GM12878 (cell line): ENCODE results near the gene SEMA5A. TPM values are rescaled to one million over a fixed set of nuclear protein-coding genes. Genes with fewer than 3 reads are reported as not detected.

Experiments
- ATAC-seq: fragments of 200-7000 bp; cut with Tn5 transposase; 3 replicates; pipeline ENCODE4 v1.9.1; 2020; ENCODE audit warnings: mild to moderate bottlenecking, moderate library complexity
- BruUV-seq: library from RNA; stranded (reverse); fragments of 400-500 nt; replicated peaks from 2 replicates; lab custom pipeline; 2021; lab: Mats Ljungman, UMichigan
- CTCF ChIA-PET: fragments of 300-600 bp; sonication (Branson Sonifier 250); formaldehyde crosslinking; extraction: SDS; loops from one replicate; lab custom pipeline; 2021; ENCODE audit warnings: inconsistent platforms; lab: Yijun Ruan, JAX
- POLR2A ChIA-PET: fragments of 350-600 bp; formaldehyde crosslinking; extraction: SDS; loops from one replicate; lab custom pipeline; 2021; ENCODE audit warnings: inconsistent platforms; lab: Charles Lee
- RAD21 ChIA-PET: fragments of 300-600 bp; sonication (Branson Sonifier 250); formaldehyde crosslinking; loops from one replicate; lab custom pipeline; 2023; ENCODE audit warnings: antibody characterized with exemption; ENCODE audit not compliant: unreplicated experiment; lab: Charles Lee
- SMC1A ChIA-PET: fragments of 300-600 bp; sonication (Branson Sonifier 250); formaldehyde crosslinking; loops from one replicate; lab custom pipeline; 2023; ENCODE audit not compliant: unreplicated experiment, uncharacterized antibody; lab: Charles Lee
- DNase-seq: peaks from one replicate; pipeline ENCODE4 v3.0.0-alpha.2; 2011; ENCODE audit warnings: low read depth, low spot score
- FAIRE-seq: peaks from 3 replicates; lab custom pipeline; 2011; peaks lifted over from hg19 to GRCh38; lab: Jason Lieb, UNC
- H2AFZ ChIP-seq: 2 replicates; pipeline ENCODE4 v1.6.0; 2011; ENCODE audit warnings: low read depth, low read length, control low read depth; ENCODE audit not compliant: control insufficient read depth
- H3K27ac ChIP-seq: 2 replicates; pipeline ENCODE4 v1.5.1; 2011; ENCODE audit warnings: control low read depth; ENCODE audit not compliant: control insufficient read depth, insufficient read depth
- H3K27me3 ChIP-seq, 2 experiments: replicated peaks in 1 of 2; 2 replicates each; pipeline versions ENCODE4 v1.6.0 to v1.6.1; 2011; ENCODE audit warnings: low read length in 1 of 2; ENCODE audit not compliant: control insufficient read depth in 2 of 2, insufficient read depth in 2 of 2
- H3K36me3 ChIP-seq, 2 experiments: 2 replicates each; pipeline ENCODE4 v1.5.1; 2011; ENCODE audit warnings: low read length in 1 of 2; ENCODE audit not compliant: control insufficient read depth in 2 of 2, insufficient read depth in 2 of 2
- H3K4me1 ChIP-seq: 2 replicates; pipeline ENCODE4 v1.6.1; 2011; ENCODE audit warnings: mild to moderate bottlenecking, low read length, moderate library complexity, mixed read lengths; ENCODE audit not compliant: control insufficient read depth, insufficient read depth
- H3K4me2 ChIP-seq: 2 replicates; pipeline ENCODE4 v1.6.0; 2011; ENCODE audit warnings: control low read depth; ENCODE audit not compliant: control insufficient read depth, insufficient read depth
- H3K4me3 ChIP-seq: fragments of 200-600 bp; sonication (generic); 2 replicates; pipeline ENCODE4 v1.5.1; 2016
- H3K79me2 ChIP-seq: 2 replicates; pipeline ENCODE4 v1.6.0; 2011; ENCODE audit warnings: low read length; ENCODE audit not compliant: control insufficient read depth, insufficient read depth
- H3K9ac ChIP-seq: 2 replicates; pipeline ENCODE4 v1.8.0; 2011; ENCODE audit warnings: low read length, control low read depth, mixed read lengths; ENCODE audit not compliant: control insufficient read depth, insufficient read depth
- H3K9me3 ChIP-seq: replicated peaks from 3 replicates; pipeline ENCODE4 v1.5.1; 2011; ENCODE audit warnings: mild to moderate bottlenecking, low read length; ENCODE audit not compliant: control insufficient read depth, insufficient read depth
- H4K20me1 ChIP-seq: 2 replicates; pipeline ENCODE4 v1.6.0; 2011; ENCODE audit not compliant: control insufficient read depth, insufficient read depth
- BCL11A ChIP-seq: IDR thresholded peaks from 2 replicates; pipeline ENCODE4 v1.6.1; 2011; ENCODE audit warnings: low read depth, low read length
- CHD2 ChIP-seq: IDR thresholded peaks from 2 replicates; pipeline ENCODE4 v1.6.1; 2011; ENCODE audit warnings: low read depth, low read length, improper control_type of control experiment, borderline replicate concordance
- FOXM1 ChIP-seq: IDR thresholded peaks from 2 replicates; pipeline ENCODE4 v1.6.1; 2012; ENCODE audit warnings: low read depth, mild to moderate bottlenecking, inconsistent platforms, low read length, moderate library complexity
- MXI1 ChIP-seq: fragments of 150-350 bp; IDR thresholded peaks from 2 replicates; pipeline ENCODE4 v1.6.1; 2011; ENCODE audit warnings: low read depth, mild to moderate bottlenecking, inconsistent platforms, low read length, improper control_type of control experiment
- NR2C2 ChIP-seq: IDR thresholded peaks from 2 replicates; pipeline ENCODE4 v1.6.1; 2011; ENCODE audit warnings: borderline replicate concordance, low read depth; ENCODE audit not compliant: control insufficient read depth, insufficient read length
- RELB ChIP-seq: fragments of 450-650 bp; IDR thresholded peaks from 2 replicates; pipeline ENCODE4 v1.6.1; 2017; ENCODE audit warnings: low read depth, mild to moderate bottlenecking, moderate library complexity
- ZBTB11 ChIP-seq: fragments of 450-650 bp; formaldehyde crosslinking; IDR thresholded peaks from 2 replicates; pipeline ENCODE4 v1.5.0; 2022; ENCODE audit warnings: mild to moderate bottlenecking, missing genetic modification characterization
- WGBS: methylation state at CpG from one replicate; pipeline ENCODE4 v1.1.6; 2016; ENCODE audit warnings: low lambda C conversion rate; ENCODE audit not compliant: insufficient replicate concordance, insufficient coverage; ENCODE audit errors: missing lambda C conversion rate; 5-methylcytosine and 5-hydroxymethylcytosine counted together
- in situ Hi-C: fragments of 300-500 bp; cut with MboI; formaldehyde crosslinking; loops from 9 replicates; pipeline ENCODE4 v1.14.3; 2018; ENCODE audit warnings: mixed read lengths
- intact Hi-C: fragments of 100-400 bp; cut with micrococcal nuclease; formaldehyde crosslinking; loops from one replicate; pipeline ENCODE4 v1.14.2; 2022; ENCODE audit not compliant: unreplicated experiment
- polyA plus RNA-seq, 11 experiments: library from polyadenylated mRNA; depleted of rRNA in 4 of 11; unstranded in 6 of 11; stranded (reverse) in 5 of 11; fragments of >200 nt; fragmentation: Nextera tagmentation in 4 of 11; fragmentation: Illumina TruSeq in 1 of 11; extraction: Ambion mirVana in 4 of 11; extraction: Trizol in 1 of 11; gene quantifications; 1 replicate in 1 of 11; 2 replicates in 10 of 11; pipeline versions ENCODE4 v1.2.1 to v1.2.3, GENCODE V29; 2011 to 2016; ENCODE audit warnings: inconsistent platforms in 2 of 11, missing spikeins in 2 of 11, low read depth in 1 of 11
- total RNA-seq, 4 experiments: library from RNA; depleted of rRNA in 3 of 4; stranded (reverse); fragments of >200 nt in 3 of 4; fragmentation: Illumina TruSeq in 1 of 4; extraction: Trizol in 1 of 4; gene quantifications; 2 replicates each; pipeline versions ENCODE4 v1.2.1 to v1.2.3, GENCODE V29; 2013 to 2021

The SEMA5A gene
- total and polyA plus RNA-seq, 10 of the 15 experiments (the other 5 are each of a cell fraction or from before 2014, with no cell fraction given): 0.03 to 2.4 (median 0.09) TPM; not detected in 1

DNA sequence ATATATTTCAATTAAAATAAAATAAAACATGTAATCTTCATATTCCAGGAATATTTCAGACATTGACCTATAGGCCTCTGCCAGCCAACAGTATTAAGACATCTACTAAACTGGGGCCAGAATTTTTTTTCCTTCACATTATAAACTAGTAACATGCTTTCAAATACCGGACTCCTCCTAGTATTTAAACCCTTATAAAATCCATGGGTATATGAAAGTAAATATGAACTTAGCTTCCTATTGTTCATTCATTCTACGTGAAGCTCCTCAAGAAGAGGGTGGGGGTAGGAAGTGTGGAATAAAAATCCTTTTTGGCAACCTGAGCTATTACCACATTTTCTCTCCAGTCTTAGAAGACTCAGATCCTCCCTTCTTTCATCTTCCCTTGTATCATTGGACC is 16.4 kb downstream of the SEMA5A start:
- H3K9ac ChIP-seq: no peak overlapping the region
- no peaks in the 10 kb centered on the region for H4K20me1 ChIP-seq
- intact Hi-C loops (no loop called here), in situ Hi-C loops (loop anchor here (25.0 kb wide), 1 partner anchor 1617 kb away; no protein-coding TSS in a partner anchor)
- H2AFZ ChIP-seq: no peak overlapping the region
- H3K4me1 ChIP-seq: no peaks in the 10 kb centered on the region
- H3K79me2 ChIP-seq: no peaks in the 10 kb centered on the region
- ChIA-PET CTCF (interaction anchor here (0.6 kb wide), 1 partner anchor 168 kb away, joined by 3 read pairs; no protein-coding TSS in a partner anchor), RAD21 (no interaction called here), SMC1A (interaction anchor here (1.3 to 1.8 kb wide), 2 partner anchors 13 to 18 kb away, joined by 3 to 4 read pairs; no protein-coding TSS in a partner anchor), POLR2A (no interaction called here)
- DNase-seq: no peak
- no peaks in the 10 kb centered on the region; a peak in 1 of 4 replicates for H3K27me3 ChIP-seq
- FAIRE-seq: no peak
- no peaks in the 10 kb centered on the region; the same call in 2 of the 3 replicates for H3K9me3 ChIP-seq
- no peak overlapping the region for H3K27ac ChIP-seq
- no peaks in the 10 kb centered on the region for H3K36me3 ChIP-seq
- H3K4me2 ChIP-seq: no peak overlapping the region
- no peak for ATAC-seq
- no TSS peak for BruUV-seq
- no peak for TF ChIP-seq FOXM1
- TF ChIP-seq RELB: no peak
- no peak for TF ChIP-seq MXI1
- no peak for TF ChIP-seq CHD2
- no peak for TF ChIP-seq ZBTB11 (CRISPR knock-in tag)
- TF ChIP-seq NR2C2: no peak
- no peak for TF ChIP-seq BCL11A
- H3K4me3 ChIP-seq: no peak overlapping the region
- 26% methylated on average over 2 of the region's 2 CpGs for WGBS
